ENCODE results near the gene CRIM1.
A peak's percentile ranks its signal among the peaks of the same experiment; 100 is the strongest.

CRIM1 gene

GRCh38 chr2:36425608-36426355 is 70.2 kb downstream of the CRIM1 start:
- peaks cover 3% of the 10 kb centered on the region for H3K36me3 ChIP-seq (replicated peaks)
- H3K4me3 ChIP-seq (ENCODE audit: low read depth, low read length): no peak overlapping the region
- in situ Hi-C loops (cut with HindIII; ENCODE audit: low pct_ligation_motif_present, low sequenced_read_pairs): no loop called here
- H3K27ac ChIP-seq: no peak overlapping the region
- no peak for TF ChIP-seq CTCF (IDR thresholded peaks at IDR 0.05; ENCODE audit: low read depth, low read length, missing control alignments)
- no peak for DNase-seq
- H3K27me3 ChIP-seq (replicated peaks): no peaks in the 10 kb centered on the region

GRCh38 chr2:36427790-36428243 is 72.2 kb downstream of the CRIM1 start:
- in situ Hi-C loops (cut with HindIII; ENCODE audit: low pct_ligation_motif_present, low sequenced_read_pairs): no loop called here
- DNase-seq: no peak
- H3K27ac ChIP-seq: no peak overlapping the region

GRCh38 chr2:36430549-36430948 is 75.0 kb downstream of the CRIM1 start:
- no peak for TF ChIP-seq CTCF (IDR thresholded peaks at IDR 0.05; ENCODE audit: low read depth, low read length, missing control alignments)
- no peak overlapping the region for H3K4me3 ChIP-seq (ENCODE audit: low read depth, low read length)
- no peaks in the 10 kb centered on the region for H3K27me3 ChIP-seq (replicated peaks)
- peaks cover 2% of the 10 kb centered on the region for H3K36me3 ChIP-seq (replicated peaks)
- H3K27ac ChIP-seq: no peak overlapping the region
- DNase-seq: no peak
- in situ Hi-C loops (cut with HindIII; ENCODE audit: low pct_ligation_motif_present, low sequenced_read_pairs): no loop called here

More at GRCh38 chr2:36427790-36428243, 72.2 kb downstream of the CRIM1 start:
- H3K27me3 ChIP-seq (replicated peaks): no peaks in the 10 kb centered on the region
- H3K36me3 ChIP-seq (replicated peaks): peaks cover 3% of the 10 kb centered on the region
- H3K4me3 ChIP-seq (ENCODE audit: low read depth, low read length): no peak overlapping the region
- TF ChIP-seq CTCF (IDR thresholded peaks at IDR 0.05; ENCODE audit: low read depth, low read length, missing control alignments): no peak

GRCh38 chr2:36432479-36432878 is 76.9 kb downstream of the CRIM1 start:
- in situ Hi-C loops (cut with HindIII; ENCODE audit: low pct_ligation_motif_present, low sequenced_read_pairs): no loop called here
- TF ChIP-seq CTCF (IDR thresholded peaks at IDR 0.05; ENCODE audit: low read depth, low read length, missing control alignments): no peak
- Histone ChIP-seq H3K27me3 (replicated peaks) (no peaks in the 10 kb centered on the region), H3K27ac (peak overlapping the region; percentile 89), H3K36me3 (replicated peaks) (no peaks in the 10 kb centered on the region), H3K4me3 (ENCODE audit: low read depth, low read length) (no peak overlapping the region)
- no peak for DNase-seq

GRCh38 chr2:36433311-36434217 is 78.0 kb downstream of the CRIM1 start:
- in situ Hi-C loops (cut with HindIII; ENCODE audit: low pct_ligation_motif_present, low sequenced_read_pairs): no loop called here
- Histone ChIP-seq H3K36me3 (replicated peaks) (no peaks in the 10 kb centered on the region), H3K27ac (peak overlapping the region; percentile 89), H3K27me3 (replicated peaks) (no peaks in the 10 kb centered on the region), H3K4me3 (ENCODE audit: low read depth, low read length) (no peak overlapping the region)
- DNase-seq: peak; percentile 63
- TF ChIP-seq CTCF (IDR thresholded peaks at IDR 0.05; ENCODE audit: low read depth, low read length, missing control alignments): no peak
